Mesenchymal stem cell (in vitro differentiated cells and primary cell): ENCODE results near the gene SNPH.
A peak's percentile ranks its signal among the peaks of the same experiment; 100 is the strongest.

ENCODE experiments used
- DNase-seq: peaks from one replicate; pipeline ENCODE4 v3.0.0-alpha.2; 2013
- H2AFZ ChIP-seq: one replicate; pipeline ENCODE4 v1.6.1; 2013; ENCODE audit warnings: low read depth, mild to moderate bottlenecking, control low read depth, inconsistent platforms, low read length, moderate library complexity
- H2AK5ac ChIP-seq: 2 replicates; pipeline ENCODE4 v1.6.1; 2013; ENCODE audit warnings: low read length, moderate library complexity, mild to moderate bottlenecking, inconsistent platforms; ENCODE audit not compliant: severe bottlenecking
- H2BK120ac ChIP-seq: one replicate; pipeline ENCODE4 v1.6.1; 2013; ENCODE audit warnings: low read depth, mild to moderate bottlenecking, inconsistent platforms, low read length, moderate library complexity
- H2BK12ac ChIP-seq, 2 experiments: one replicate each; pipeline ENCODE4 v1.6.1; 2013; ENCODE audit warnings: inconsistent platforms in 2 of 2, low read length in 2 of 2, mild to moderate bottlenecking in 2 of 2, moderate library complexity in 2 of 2, control low read depth in 1 of 2
- H2BK15ac ChIP-seq: one replicate; pipeline ENCODE4 v1.6.1; 2013; ENCODE audit warnings: mild to moderate bottlenecking, low read depth, inconsistent platforms; ENCODE audit not compliant: poor library complexity, severe bottlenecking
- H2BK5ac ChIP-seq: 2 replicates; pipeline ENCODE4 v1.6.1; 2013; ENCODE audit warnings: low read depth, mild to moderate bottlenecking, low read length, control low read depth, inconsistent platforms; ENCODE audit not compliant: poor library complexity, severe bottlenecking
- H3K14ac ChIP-seq, 2 experiments: one replicate each; pipeline ENCODE4 v1.6.1; 2013; ENCODE audit warnings: inconsistent platforms in 2 of 2, low read length in 2 of 2, control low read depth in 1 of 2, mild to moderate bottlenecking in 1 of 2, moderate library complexity in 1 of 2
- H3K18ac ChIP-seq, 2 experiments: one replicate each; pipeline ENCODE4 v1.6.1; 2013; ENCODE audit warnings: inconsistent platforms in 2 of 2, low read length in 2 of 2, control low read depth in 1 of 2, low read depth in 1 of 2, mild to moderate bottlenecking in 1 of 2
- H3K23ac ChIP-seq, 2 experiments: one replicate each; pipeline ENCODE4 v1.6.1; 2013; ENCODE audit warnings: inconsistent platforms in 2 of 2, low read length in 2 of 2, mild to moderate bottlenecking in 2 of 2, moderate library complexity in 2 of 2, control low read depth in 1 of 2
- H3K27ac ChIP-seq: 2 replicates; pipeline ENCODE4 v1.5.1; 2013; ENCODE audit warnings: mild to moderate bottlenecking, moderate library complexity, low read length, control low read depth, inconsistent platforms; ENCODE audit not compliant: poor library complexity, severe bottlenecking
- H3K27me3 ChIP-seq, 2 experiments: 2 replicates each; pipeline versions ENCODE4 v1.6.1 to v1.7.0; 2013; ENCODE audit warnings: low read length in 2 of 2, mild to moderate bottlenecking in 2 of 2, moderate library complexity in 2 of 2, control low read depth in 1 of 2, inconsistent platforms in 1 of 2; ENCODE audit not compliant: control insufficient read depth in 1 of 2, insufficient read depth in 1 of 2
- H3K36me3 ChIP-seq, 2 experiments: 2 replicates each; pipeline versions ENCODE4 v1.6.1 to v1.7.0; 2013; ENCODE audit warnings: low read length in 2 of 2, control low read depth in 1 of 2, inconsistent platforms in 1 of 2, low read depth in 1 of 2, mild to moderate bottlenecking in 1 of 2; ENCODE audit not compliant: insufficient read depth in 2 of 2, control insufficient read depth in 1 of 2
- H3K4ac ChIP-seq, 2 experiments: one replicate each; pipeline ENCODE4 v1.6.1; 2013; ENCODE audit warnings: inconsistent platforms in 2 of 2, low read length in 2 of 2, mild to moderate bottlenecking in 2 of 2, moderate library complexity in 2 of 2, control low read depth in 1 of 2, low read depth in 1 of 2
- H3K4me1 ChIP-seq: 2 replicates; pipeline ENCODE4 v1.6.1; 2013; ENCODE audit warnings: low read depth, low read length, control low read depth; ENCODE audit not compliant: control insufficient read depth, insufficient read depth
- H3K4me2 ChIP-seq: 2 replicates; pipeline ENCODE4 v1.6.1; 2013; ENCODE audit warnings: low read length, mild to moderate bottlenecking, inconsistent platforms; ENCODE audit not compliant: poor library complexity, severe bottlenecking
- H3K4me3 ChIP-seq, 2 experiments: 2 replicates each; pipeline versions ENCODE4 v1.5.1 to v1.7.0; 2013; ENCODE audit warnings: low read length in 2 of 2, mild to moderate bottlenecking in 2 of 2, control low read depth in 1 of 2, low read depth in 1 of 2; ENCODE audit not compliant: insufficient read depth in 1 of 2
- H3K79me1 ChIP-seq: replicated peaks from 2 replicates; pipeline ENCODE4 v1.6.1; 2013; ENCODE audit warnings: mild to moderate bottlenecking, control low read depth, low read length, inconsistent platforms; ENCODE audit not compliant: poor library complexity, severe bottlenecking
- H3K9ac ChIP-seq: 2 replicates; pipeline ENCODE4 v1.7.0; 2013; ENCODE audit warnings: mild to moderate bottlenecking, low read length, moderate library complexity
- H3K9me3 ChIP-seq: 2 replicates; pipeline ENCODE4 v1.7.0; 2013; ENCODE audit warnings: mild to moderate bottlenecking, low read length; ENCODE audit not compliant: control insufficient read depth
- H4K8ac ChIP-seq: one replicate; pipeline ENCODE4 v1.6.1; 2013; ENCODE audit warnings: inconsistent platforms, mild to moderate bottlenecking, low read length, moderate library complexity
- H4K91ac ChIP-seq: one replicate; pipeline ENCODE4 v1.6.1; 2013; ENCODE audit warnings: mild to moderate bottlenecking, low read length, inconsistent platforms
- WGBS: methylation state at CpG from one replicate; pipeline ENCODE4 v1.1.7; 2013; ENCODE audit warnings: mixed read lengths; 5-methylcytosine and 5-hydroxymethylcytosine counted together

Gene SNPH

DNA sequence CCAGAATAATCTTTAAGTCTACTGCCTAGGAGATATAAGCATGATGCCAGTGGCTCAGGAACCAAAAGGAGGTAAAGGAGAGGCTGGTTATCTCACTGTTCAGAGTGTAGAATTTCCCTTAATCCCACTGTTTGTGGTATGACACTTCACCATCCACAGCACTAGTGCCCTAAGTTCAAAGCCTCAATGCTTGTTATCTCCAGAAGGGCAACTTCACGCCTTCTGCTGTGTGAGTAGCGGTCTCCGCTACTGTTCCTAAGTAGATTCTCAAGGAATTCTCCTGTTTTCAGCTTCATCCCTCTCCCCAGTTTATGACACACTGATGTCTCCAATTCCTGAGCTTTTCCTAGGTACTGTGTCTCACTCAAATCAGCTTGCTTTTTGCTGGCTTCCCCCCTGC lies 13.7 kb upstream of the SNPH start:
- no peaks in the 10 kb centered on the region for H3K79me1 ChIP-seq
- no peak overlapping the region for H2BK5ac ChIP-seq
- no peak for DNase-seq
- peaks cover 0 to 20% of the 10 kb centered on the region in 2 experiments for H3K27me3 ChIP-seq
- H2BK12ac ChIP-seq, result peak overlapping the region in 1 of 2 experiments; percentile 8
- peaks cover 3% of the 10 kb centered on the region for H3K9me3 ChIP-seq
- H3K36me3 ChIP-seq, result no peaks in the 10 kb centered on the region
- no peaks in the 10 kb centered on the region for H3K4me1 ChIP-seq
- no peak overlapping the region for H2AK5ac ChIP-seq
- H3K18ac ChIP-seq, result no peak overlapping the region
- H3K4ac ChIP-seq, result no peak overlapping the region
- no peak overlapping the region for H3K4me2 ChIP-seq
- 92% methylated on average over 3 of the region's 3 CpGs for WGBS
- no peak overlapping the region for H2AFZ ChIP-seq
- H3K4me3 ChIP-seq, result no peak overlapping the region
- H2BK120ac ChIP-seq, result no peak overlapping the region
- no peak overlapping the region for H4K8ac ChIP-seq
- H3K23ac ChIP-seq, result no peak overlapping the region
- H3K9ac ChIP-seq, result no peak overlapping the region
- H3K14ac ChIP-seq, result no peak overlapping the region
- no peak overlapping the region for H3K27ac ChIP-seq
- no peak overlapping the region for H2BK15ac ChIP-seq
- no peak overlapping the region for H4K91ac ChIP-seq

DNA sequence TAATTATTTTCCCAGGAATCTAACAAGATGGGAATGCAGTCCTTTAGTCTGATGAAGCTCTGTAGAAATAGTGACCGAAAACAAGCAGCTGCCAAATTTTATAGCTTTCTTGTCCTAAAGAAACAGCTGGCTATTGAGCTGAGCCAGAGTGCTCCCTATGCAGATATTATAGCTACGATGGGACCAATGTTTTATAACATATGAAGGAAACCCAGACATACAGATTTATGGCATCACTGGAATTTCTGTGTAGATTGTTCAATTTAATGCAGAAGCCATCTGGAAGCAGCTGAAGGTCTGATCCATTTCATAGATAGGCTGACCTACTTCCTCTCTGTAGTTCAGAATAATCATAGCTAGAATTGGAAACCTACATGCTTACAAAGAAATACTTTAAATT lies 11.8 kb upstream of the SNPH start:
- Histone ChIP-seq H3K23ac (no peak overlapping the region), H3K14ac (no peak overlapping the region), H2BK15ac (no peak overlapping the region), H4K8ac (no peak overlapping the region), H3K9ac (no peak overlapping the region), H2AK5ac (no peak overlapping the region), H3K36me3 (no peaks in the 10 kb centered on the region), H3K4me3 (no peak overlapping the region), H3K27me3 (peaks cover 0 to 27% of the 10 kb centered on the region in 2 experiments), H3K79me1 (no peaks in the 10 kb centered on the region), H3K4me1 (no peaks in the 10 kb centered on the region), H2BK5ac (no peak overlapping the region), H2BK120ac (no peak overlapping the region), H3K9me3 (peaks cover 3% of the 10 kb centered on the region), H2AFZ (no peak overlapping the region), H4K91ac (no peak overlapping the region), H3K4ac (no peak overlapping the region), H3K18ac (peak overlapping the region in 1 of 2 experiments; percentile 6), H2BK12ac (no peak overlapping the region), H3K27ac (no peak overlapping the region), H3K4me2 (no peak overlapping the region)
- DNase-seq, result no peak
- 55% methylated on average over 2 of the region's 2 CpGs for WGBS

DNA sequence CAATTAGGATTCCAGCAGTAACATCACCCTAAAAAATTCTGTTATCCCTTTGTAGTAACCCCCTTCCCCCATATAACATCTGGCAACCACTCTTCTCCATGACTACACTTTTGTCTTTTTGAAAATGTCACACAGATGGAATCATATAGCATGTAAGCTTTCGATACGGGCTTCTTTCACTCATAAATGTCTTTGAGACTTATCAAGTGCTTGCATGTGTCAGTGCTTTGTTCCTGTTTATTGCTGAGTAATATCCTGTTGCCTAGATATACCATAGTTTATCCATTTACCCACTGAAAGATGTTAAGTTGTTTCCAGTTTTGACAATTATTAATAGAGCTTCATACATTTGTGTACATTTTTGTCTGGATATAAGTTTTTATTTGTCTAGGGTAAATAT lies 10.4 kb upstream of the SNPH start:
- Histone ChIP-seq H3K36me3 (no peaks in the 10 kb centered on the region), H2AFZ (no peak overlapping the region), H3K9ac (no peak overlapping the region), H2BK5ac (no peak overlapping the region), H4K91ac (no peak overlapping the region), H3K23ac (no peak overlapping the region), H2BK12ac (no peak overlapping the region), H3K4me1 (no peaks in the 10 kb centered on the region), H3K18ac (no peak overlapping the region), H3K14ac (no peak overlapping the region), H3K9me3 (peaks cover 3% of the 10 kb centered on the region), H3K79me1 (no peaks in the 10 kb centered on the region), H2BK120ac (no peak overlapping the region), H3K4me3 (no peak overlapping the region), H2BK15ac (no peak overlapping the region), H4K8ac (no peak overlapping the region), H3K27me3 (peaks cover 0 to 29% of the 10 kb centered on the region in 2 experiments), H3K4me2 (no peak overlapping the region), H3K27ac (no peak overlapping the region), H2AK5ac (no peak overlapping the region), H3K4ac (no peak overlapping the region)
- WGBS, result 55% methylated on average over 2 of the region's 2 CpGs
- DNase-seq, result no peak

DNA sequence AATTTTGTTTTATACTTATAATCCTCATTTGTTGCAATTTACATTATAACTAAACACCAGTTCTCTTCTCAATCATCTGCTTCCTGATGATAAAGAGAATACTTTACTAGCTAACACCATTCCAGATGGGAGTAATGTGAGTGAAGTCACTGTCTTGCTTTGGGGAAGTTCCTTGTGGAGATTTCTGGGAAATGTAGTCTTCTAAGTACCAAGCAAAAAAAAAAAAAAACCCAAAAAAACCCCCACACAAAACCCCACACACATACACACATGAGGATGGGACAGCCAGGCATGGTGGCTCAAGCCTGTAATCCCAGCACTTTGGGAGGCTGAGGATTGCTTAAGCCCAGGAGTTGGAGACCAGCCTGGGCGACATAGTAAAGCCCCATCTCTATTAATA lies 2.2 kb upstream of the SNPH start:
- H3K4me1 ChIP-seq, result peaks cover 9% of the 10 kb centered on the region
- H3K18ac ChIP-seq, result no peak overlapping the region
- H2BK15ac ChIP-seq, result no peak overlapping the region
- H2AFZ ChIP-seq, result no peak overlapping the region
- H2BK12ac ChIP-seq, result peak overlapping the region in 1 of 2 experiments; percentile 57
- no peak overlapping the region for H2BK5ac ChIP-seq
- H3K9me3 ChIP-seq, result no peaks in the 10 kb centered on the region
- no peak overlapping the region for H3K23ac ChIP-seq
- peaks cover 21% of the 10 kb centered on the region for H3K79me1 ChIP-seq
- peak overlapping the region; percentile 62 for H4K8ac ChIP-seq
- no CpG with 5 or more reads among the region's 1 CpG for WGBS
- no peak overlapping the region for H3K4me2 ChIP-seq
- no peak overlapping the region for H3K4me3 ChIP-seq
- no peak overlapping the region for H3K4ac ChIP-seq
- peak overlapping the region; percentile 71 for H2BK120ac ChIP-seq
- H3K27ac ChIP-seq, result no peak overlapping the region
- DNase-seq, result peak; percentile 46
- no peaks in the 10 kb centered on the region for H3K36me3 ChIP-seq
- no peak overlapping the region for H3K14ac ChIP-seq
- H3K9ac ChIP-seq, result no peak overlapping the region
- H4K91ac ChIP-seq, result no peak overlapping the region
- peaks cover 0 to 5% of the 10 kb centered on the region in 2 experiments for H3K27me3 ChIP-seq
- H2AK5ac ChIP-seq, result no peak overlapping the region
